Measurements from ENCODE around the gene SOX6.
A peak's percentile ranks its signal among the peaks of the same experiment; 100 is the strongest.

The SOX6 gene

DNA sequence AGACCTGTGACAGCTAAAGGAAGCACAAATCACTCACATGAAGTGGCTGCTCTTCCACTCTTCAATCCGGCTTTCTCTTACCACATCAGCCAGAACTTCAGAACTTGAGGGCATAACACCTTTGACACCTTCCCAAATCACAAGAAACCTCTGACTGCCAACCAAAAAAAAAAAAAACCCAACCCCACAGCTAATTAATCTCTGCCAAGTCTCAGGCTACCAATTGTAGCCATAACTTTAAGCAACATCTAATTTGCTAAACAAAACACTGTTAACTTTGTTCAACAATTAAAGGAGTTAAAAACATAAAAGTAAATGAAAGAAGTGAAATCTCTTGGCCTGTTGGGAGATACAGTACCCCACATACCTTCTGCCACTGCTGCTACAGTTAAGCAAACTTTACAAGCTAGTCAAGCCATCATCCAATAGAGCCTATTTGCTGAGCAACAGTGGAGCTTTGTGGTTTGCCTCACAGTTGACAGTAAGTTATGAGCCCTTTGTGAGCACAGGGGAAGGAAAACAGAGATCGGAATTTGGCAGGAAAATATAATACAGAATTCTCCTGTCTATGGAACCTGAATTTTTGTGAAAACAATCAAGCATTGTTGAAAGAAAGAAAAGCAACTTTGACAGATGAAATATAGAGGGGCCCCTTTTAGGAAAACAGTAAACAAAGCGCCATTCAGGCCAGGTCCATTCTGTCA, at the start of gene SOX6:
Gene SOX6 (minus strand): TSS at position 490 of the 704 bp plus-strand sequence. CDS start 15,298 bp downstream, outside the sequence.
- peak within 1 kb of the TSS; percentile 13 to 24 for H3K4me3 ChIP-seq
- DNase-seq = no peak
- H3K27me3 ChIP-seq = no peaks in the 10 kb centered on the region
- H3K9me3 ChIP-seq = no peaks in the 10 kb centered on the region
- TF ChIP-seq, protein P1, sequence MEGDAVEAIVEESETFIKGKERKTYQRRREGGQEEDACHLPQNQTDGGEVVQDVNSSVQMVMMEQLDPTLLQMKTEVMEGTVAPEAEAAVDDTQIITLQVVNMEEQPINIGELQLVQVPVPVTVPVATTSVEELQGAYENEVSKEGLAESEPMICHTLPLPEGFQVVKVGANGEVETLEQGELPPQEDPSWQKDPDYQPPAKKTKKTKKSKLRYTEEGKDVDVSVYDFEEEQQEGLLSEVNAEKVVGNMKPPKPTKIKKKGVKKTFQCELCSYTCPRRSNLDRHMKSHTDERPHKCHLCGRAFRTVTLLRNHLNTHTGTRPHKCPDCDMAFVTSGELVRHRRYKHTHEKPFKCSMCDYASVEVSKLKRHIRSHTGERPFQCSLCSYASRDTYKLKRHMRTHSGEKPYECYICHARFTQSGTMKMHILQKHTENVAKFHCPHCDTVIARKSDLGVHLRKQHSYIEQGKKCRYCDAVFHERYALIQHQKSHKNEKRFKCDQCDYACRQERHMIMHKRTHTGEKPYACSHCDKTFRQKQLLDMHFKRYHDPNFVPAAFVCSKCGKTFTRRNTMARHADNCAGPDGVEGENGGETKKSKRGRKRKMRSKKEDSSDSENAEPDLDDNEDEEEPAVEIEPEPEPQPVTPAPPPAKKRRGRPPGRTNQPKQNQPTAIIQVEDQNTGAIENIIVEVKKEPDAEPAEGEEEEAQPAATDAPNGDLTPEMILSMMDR (IDR thresholded peaks at IDR 0.05) = no peak
- H3K4me1 ChIP-seq = peaks cover 0 to 44% (median 5%) of the 10 kb centered on the region in 4 donors
- intact Hi-C loops (cut with DNase I; ENCODE audit: low total_unique reads) = no loop called here
- H3K27ac ChIP-seq = peak within 1 kb of the TSS; percentile 53 to 56
- H3K36me3 ChIP-seq = no peaks in the 10 kb centered on the region

DNA sequence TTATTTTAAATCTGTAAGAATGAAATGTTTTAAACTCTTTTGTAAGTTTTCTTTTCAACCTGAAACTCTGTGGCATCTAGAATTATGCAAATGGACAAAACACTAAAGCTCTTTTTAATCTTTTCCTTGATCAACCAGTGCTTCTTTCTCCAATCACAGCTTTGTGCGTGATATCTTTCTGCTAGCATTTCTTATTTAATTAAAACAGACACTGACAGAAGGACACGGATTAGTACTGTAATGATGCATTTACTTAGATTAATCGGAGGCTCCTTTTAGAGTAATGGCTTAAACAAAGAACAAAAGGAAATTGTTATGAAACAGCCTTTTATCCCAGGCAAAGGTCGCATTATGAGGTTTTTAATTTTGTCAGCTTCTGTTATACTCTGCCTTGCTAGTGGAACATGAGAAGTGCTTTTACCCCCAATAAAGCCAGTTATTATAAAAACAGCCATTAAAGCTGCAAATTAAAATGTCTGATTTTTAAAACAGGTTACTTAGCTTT, 48.5 kb upstream of the SOX6 start:
- Histone ChIP-seq H3K27ac (no peak overlapping the region), H3K9me3 (no peaks in the 10 kb centered on the region), H3K4me1 (no peaks in the 10 kb centered on the region), H3K4me3 (no peak overlapping the region), H3K27me3 (no peaks in the 10 kb centered on the region), H3K36me3 (no peaks in the 10 kb centered on the region)
- no peak for DNase-seq
- TF ChIP-seq, protein P1 (IDR thresholded peaks at IDR 0.05) = no peak
- intact Hi-C loops (cut with DNase I; ENCODE audit: low total_unique reads) = no loop called here

DNA sequence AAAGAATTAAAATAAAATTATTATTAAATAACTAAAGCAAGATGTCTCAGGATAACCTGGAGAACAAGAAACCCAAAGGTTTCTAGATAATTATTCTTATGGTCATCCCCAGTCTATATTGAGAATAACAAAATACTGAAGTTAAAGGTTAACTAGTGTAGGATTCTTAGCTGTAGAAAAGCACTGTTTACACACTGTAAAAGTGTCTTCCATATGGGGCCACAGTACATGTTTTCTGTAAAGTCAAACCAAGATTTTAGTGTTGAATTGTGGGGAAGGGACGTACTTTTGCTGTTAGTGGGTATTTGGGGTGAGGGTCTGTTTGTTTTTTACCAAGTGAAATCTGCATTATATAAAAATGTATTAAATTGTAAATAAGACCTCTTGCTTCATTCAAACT, 47.5 kb upstream of the SOX6 start:
- Histone ChIP-seq H3K4me1 (no peaks in the 10 kb centered on the region), H3K36me3 (no peaks in the 10 kb centered on the region), H3K27ac (no peak overlapping the region), H3K27me3 (no peaks in the 10 kb centered on the region), H3K4me3 (no peak overlapping the region), H3K9me3 (no peaks in the 10 kb centered on the region)
- DNase-seq = no peak
- intact Hi-C loops (cut with DNase I; ENCODE audit: low total_unique reads) = no loop called here
- TF ChIP-seq, protein P1 (IDR thresholded peaks at IDR 0.05) = no peak

DNA sequence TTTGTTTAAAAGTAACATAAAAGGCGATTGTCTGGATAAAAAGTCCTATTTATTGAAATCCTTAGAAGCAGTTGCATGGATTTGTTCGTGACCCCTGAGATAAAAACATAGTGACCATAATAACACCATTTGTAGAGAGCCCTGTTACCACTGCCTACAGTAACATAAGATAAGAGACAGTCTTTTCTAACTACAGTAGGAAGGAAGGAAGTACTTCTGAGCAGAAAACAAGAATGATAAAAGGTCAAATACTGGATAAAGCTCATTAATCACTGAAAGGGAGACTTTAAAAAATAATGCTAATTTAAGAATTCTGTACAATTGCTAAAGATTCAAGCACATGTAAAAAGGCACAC, 47.1 kb upstream of the SOX6 start:
- Histone ChIP-seq H3K4me3 (no peak overlapping the region), H3K4me1 (no peaks in the 10 kb centered on the region), H3K27me3 (no peaks in the 10 kb centered on the region), H3K36me3 (no peaks in the 10 kb centered on the region), H3K27ac (no peak overlapping the region), H3K9me3 (no peaks in the 10 kb centered on the region)
- intact Hi-C loops (cut with DNase I; ENCODE audit: low total_unique reads) = no loop called here
- TF ChIP-seq, protein P1 (IDR thresholded peaks at IDR 0.05) = no peak
- no peak for DNase-seq

DNA sequence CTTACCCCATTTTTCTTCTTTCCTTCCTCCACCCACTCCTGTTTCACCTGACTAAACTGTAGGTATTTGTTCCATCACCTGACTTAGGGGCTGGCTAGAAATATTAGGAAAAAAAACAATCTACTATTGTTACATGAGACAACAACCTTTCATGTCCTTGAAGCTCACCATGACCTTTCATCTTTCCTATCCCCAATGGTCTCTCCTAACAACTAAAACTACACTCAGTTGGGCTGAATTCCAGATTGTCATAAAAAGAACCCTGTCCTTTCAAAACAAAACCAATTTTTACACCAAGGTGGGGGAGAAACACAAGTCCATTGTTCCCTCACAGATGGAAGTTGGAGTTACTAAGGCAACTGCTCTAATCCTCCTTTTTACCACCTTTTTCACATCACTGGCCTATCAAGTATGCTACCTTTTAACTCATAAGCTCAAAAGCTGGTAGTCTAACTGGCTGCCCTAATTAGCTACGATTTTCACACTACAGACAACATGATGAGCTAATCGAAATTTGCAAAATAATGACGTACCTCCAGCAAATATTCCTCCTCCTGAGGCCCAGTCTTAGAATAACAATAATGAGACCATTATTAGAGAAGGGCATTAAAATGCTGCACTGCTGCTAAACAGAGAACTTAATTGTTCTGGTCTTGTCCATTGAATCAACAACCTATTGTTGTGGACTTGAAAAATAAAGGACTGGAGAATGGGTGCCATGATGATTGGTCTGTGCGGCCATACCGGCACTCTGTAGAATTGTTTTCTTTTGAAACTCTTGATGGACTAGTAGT, 46.5 kb upstream of the SOX6 start:
- Histone ChIP-seq H3K27me3 (no peaks in the 10 kb centered on the region), H3K27ac (no peak overlapping the region), H3K9me3 (no peaks in the 10 kb centered on the region), H3K4me3 (no peak overlapping the region), H3K36me3 (no peaks in the 10 kb centered on the region), H3K4me1 (no peaks in the 10 kb centered on the region)
- intact Hi-C loops (cut with DNase I; ENCODE audit: low total_unique reads) = no loop called here
- TF ChIP-seq, protein P1 (IDR thresholded peaks at IDR 0.05) = no peak
- DNase-seq = no peak

All from tibial artery (tissue), 4 donors.